ENCODE measurements around the gene ACKR1. TPM values are rescaled to one million over a fixed set of nuclear protein-coding genes. Genes with fewer than 3 reads are reported as not detected.

ACKR1 gene
- total RNA-seq, 1 experiment from 2014 or later, result not detected

DNA sequence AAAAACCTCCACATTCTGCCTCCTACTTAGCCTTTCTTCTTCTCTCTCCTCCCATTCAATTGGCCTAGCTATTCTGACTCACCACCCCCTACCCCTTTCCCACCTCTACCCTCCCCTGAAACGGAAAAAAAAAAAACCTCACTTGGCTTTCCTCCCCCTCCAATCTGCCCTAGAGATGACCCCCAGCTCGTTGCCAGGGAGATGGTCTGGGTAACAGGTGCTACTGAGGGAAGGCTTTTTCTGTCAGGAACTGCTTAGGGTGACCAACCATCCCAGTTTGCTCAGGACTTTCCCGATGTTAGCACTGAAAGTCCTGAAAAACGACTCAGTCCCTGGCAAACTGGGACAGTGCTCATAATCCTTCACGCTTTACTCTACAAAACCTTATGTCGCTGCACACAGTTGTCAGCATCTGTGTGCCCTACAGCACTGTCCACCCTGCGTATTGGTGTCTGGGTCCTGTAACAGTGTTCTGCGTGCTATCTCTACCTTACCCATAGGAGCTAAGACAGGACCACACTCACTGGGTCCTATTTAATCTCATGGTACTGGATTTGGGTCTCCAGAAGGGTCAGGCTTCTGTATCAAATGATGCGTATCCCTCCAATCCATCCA, 41.0 kb upstream of the ACKR1 start:
- Histone ChIP-seq H3K36me3 (ENCODE audit: control insufficient read depth, insufficient read depth, low read length) (no peaks in the 10 kb centered on the region), H3K27me3 (ENCODE audit: control insufficient read depth, insufficient read depth, low read length) (peaks cover 15% of the 10 kb centered on the region), H3K4me1 (ENCODE audit: control insufficient read depth, insufficient read depth, low read length) (no peaks in the 10 kb centered on the region), H3K27ac (ENCODE audit: low read length) (no peak overlapping the region), H3K4me3 (ENCODE audit: low read depth in 2 of 2, low read length in 2 of 2) (no peak overlapping the region), H3K9me3 (ENCODE audit: control insufficient read depth, insufficient read depth, low read depth, low read length) (no peaks in the 10 kb centered on the region)
- in situ Hi-C loops (cut with HindIII; ENCODE audit: low pct_unique_long_range_greater_than_20kb, low sequenced_read_pairs), result no loop called here
- BruUV-seq (replicated peaks), result no TSS peak
- POLR2A ChIA-PET, result no interaction called here
- DNase-seq (ENCODE audit: low read depth, low spot score), result no peak
- TF ChIP-seq TCF7L2 (IDR thresholded peaks at IDR 0.05; ENCODE audit: low read depth, low read length) (no peak), POLR2AphosphoS5 (IDR thresholded peaks at IDR 0.05; ENCODE audit: low read depth, low read length) (no peak), CTCF (IDR thresholded peaks at IDR 0.05) (no peak), REST (IDR thresholded peaks at IDR 0.05; ENCODE audit: insufficient read depth in 1 of 2, low read depth in 2 of 2, low read length in 1 of 2) (no peak), SIN3A (IDR thresholded peaks at IDR 0.05; ENCODE audit: borderline replicate concordance, insufficient read depth, low read depth, low read length) (no peak)
- intact Hi-C loops (cut with micrococcal nuclease; ENCODE audit: unreplicated experiment), result loop anchor here (5.0 to 10.0 kb wide), 2 partner anchors 34 to 731 kb away; no protein-coding TSS in a partner anchor
- ATAC-seq, result no peak
- CTCF ChIA-PET, result interaction anchor here (0.6 kb wide), 1 partner anchor 550 kb away, joined by 3 read pairs; no protein-coding TSS in a partner anchor

DNA sequence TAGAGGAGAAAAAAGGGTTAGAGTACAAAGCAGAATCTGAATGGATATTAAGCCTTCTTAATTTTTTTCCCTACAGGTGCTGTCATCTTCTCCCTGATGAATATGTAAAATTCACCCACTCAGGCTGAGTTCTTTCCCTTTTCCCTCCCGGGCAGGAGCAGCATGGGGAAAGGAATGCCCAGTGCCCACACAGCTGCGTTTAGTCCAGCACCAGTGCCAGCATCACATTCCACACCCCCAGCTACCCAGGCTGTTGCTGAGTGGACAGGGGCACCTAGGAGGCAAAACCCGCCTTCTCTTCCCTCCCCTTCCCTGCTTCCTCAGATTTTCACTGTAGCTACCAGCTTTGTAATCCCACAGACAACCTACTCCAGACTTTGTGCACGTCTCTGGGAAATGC, 36.6 kb upstream of the ACKR1 start:
- DNase-seq (ENCODE audit: low read depth, low spot score) (no peak), ATAC-seq (no peak)
- H3K4me3 ChIP-seq (ENCODE audit: low read depth in 2 of 2, low read length in 2 of 2), result no peak overlapping the region
- H3K27me3 ChIP-seq (ENCODE audit: control insufficient read depth, insufficient read depth, low read length), result peaks cover 26% of the 10 kb centered on the region
- no TSS peak for BruUV-seq (replicated peaks)
- in situ Hi-C loops (cut with HindIII; ENCODE audit: low pct_unique_long_range_greater_than_20kb, low sequenced_read_pairs), result no loop called here
- intact Hi-C loops (cut with micrococcal nuclease; ENCODE audit: unreplicated experiment), result loop anchor here (10.0 kb wide), 1 partner anchor 727 kb away; no protein-coding TSS in a partner anchor
- H3K36me3 ChIP-seq (ENCODE audit: control insufficient read depth, insufficient read depth, low read length), result no peaks in the 10 kb centered on the region
- ChIA-PET POLR2A (no interaction called here), CTCF (no interaction called here)
- no peak overlapping the region for H3K27ac ChIP-seq (ENCODE audit: low read length)
- H3K9me3 ChIP-seq (ENCODE audit: control insufficient read depth, insufficient read depth, low read depth, low read length), result no peaks in the 10 kb centered on the region
- no peaks in the 10 kb centered on the region; the same call in 1 of the 2 replicates for H3K4me1 ChIP-seq (ENCODE audit: control insufficient read depth, insufficient read depth, low read length)
- TF ChIP-seq CTCF (IDR thresholded peaks at IDR 0.05) (no peak), TCF7L2 (IDR thresholded peaks at IDR 0.05; ENCODE audit: low read depth, low read length) (no peak), SIN3A (IDR thresholded peaks at IDR 0.05; ENCODE audit: borderline replicate concordance, insufficient read depth, low read depth, low read length) (no peak), REST (IDR thresholded peaks at IDR 0.05; ENCODE audit: insufficient read depth in 1 of 2, low read depth in 2 of 2, low read length in 1 of 2) (no peak), POLR2AphosphoS5 (IDR thresholded peaks at IDR 0.05; ENCODE audit: low read depth, low read length) (no peak)

Measured in Panc1 (cell line).